ENCODE data around the gene TTLL5.

The TTLL5 gene

DNA sequence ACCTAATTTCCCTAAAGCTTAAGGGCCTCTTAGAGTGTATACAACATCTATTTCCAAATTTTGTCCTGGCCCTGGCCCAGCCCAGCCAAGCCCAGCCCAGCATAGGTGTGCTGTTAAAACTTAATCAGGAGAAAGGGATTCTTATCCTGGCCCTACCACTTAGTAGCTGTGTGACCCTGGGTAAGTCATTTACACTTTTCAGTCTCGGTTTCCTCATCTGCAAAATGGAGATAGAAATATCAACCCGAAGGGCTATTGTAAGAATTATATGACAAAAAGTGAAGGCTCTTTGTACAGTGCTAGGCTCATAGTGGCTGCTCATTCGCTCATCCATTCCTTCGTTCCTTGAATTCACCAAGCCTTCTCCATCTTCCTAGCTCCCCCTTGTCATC lies 812 bp upstream of the TTLL5 start (continued):
- TF ChIP-seq CSDC2 (CRISPR knock-in tag; IDR thresholded peaks at IDR 0.05) (no peak), ARNTL (CRISPR knock-in tag; IDR thresholded peaks at IDR 0.05; ENCODE audit: borderline replicate concordance, low read depth) (no peak), ISL1 (CRISPR knock-in tag; IDR thresholded peaks at IDR 0.05) (no peak), ZNF565 (CRISPR knock-in tag; conservative IDR thresholded peaks at IDR 0.05; ENCODE audit: low read depth) (no peak), ZFP3 (CRISPR knock-in tag; IDR thresholded peaks at IDR 0.05) (no peak)

DNA sequence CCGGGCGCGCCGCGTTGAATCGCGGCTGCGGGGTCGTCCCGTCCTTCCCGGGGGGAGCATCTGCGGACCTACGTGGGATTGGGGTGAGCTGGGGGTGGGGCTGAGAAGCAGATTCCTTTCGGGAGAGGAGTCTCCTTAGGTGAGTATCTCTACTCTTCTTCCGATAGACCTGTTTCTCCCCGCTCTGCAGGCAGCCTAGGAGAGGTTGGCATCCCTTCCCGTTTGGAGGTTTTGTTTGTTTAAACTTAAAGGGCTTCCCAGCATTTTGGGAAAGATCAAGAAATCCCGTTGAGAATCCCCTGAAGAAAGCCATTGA lies 411 bp downstream of the TTLL5 start:
- TF ChIP-seq GLIS3 (CRISPR knock-in tag; IDR thresholded peaks at IDR 0.05) = no peak
- TF ChIP-seq RARB (CRISPR knock-in tag; IDR thresholded peaks at IDR 0.05) = no peak
- TF ChIP-seq BACH2 (CRISPR knock-in tag; IDR thresholded peaks at IDR 0.05; ENCODE audit: borderline replicate concordance) = no peak
- no peak for TF ChIP-seq ARNTL (CRISPR knock-in tag; IDR thresholded peaks at IDR 0.05; ENCODE audit: borderline replicate concordance, low read depth)
- no peak for TF ChIP-seq ZNF8 (CRISPR knock-in tag; IDR thresholded peaks at IDR 0.05)
- TF ChIP-seq ZC3H10 (CRISPR knock-in tag; IDR thresholded peaks at IDR 0.05) = no peak
- no peak for TF ChIP-seq SNAI2 (CRISPR knock-in tag; IDR thresholded peaks at IDR 0.05)
- no peak for TF ChIP-seq TOX (CRISPR knock-in tag; IDR thresholded peaks at IDR 0.05; ENCODE audit: borderline replicate concordance)
- ATAC-seq = peak; percentile 42

DNA sequence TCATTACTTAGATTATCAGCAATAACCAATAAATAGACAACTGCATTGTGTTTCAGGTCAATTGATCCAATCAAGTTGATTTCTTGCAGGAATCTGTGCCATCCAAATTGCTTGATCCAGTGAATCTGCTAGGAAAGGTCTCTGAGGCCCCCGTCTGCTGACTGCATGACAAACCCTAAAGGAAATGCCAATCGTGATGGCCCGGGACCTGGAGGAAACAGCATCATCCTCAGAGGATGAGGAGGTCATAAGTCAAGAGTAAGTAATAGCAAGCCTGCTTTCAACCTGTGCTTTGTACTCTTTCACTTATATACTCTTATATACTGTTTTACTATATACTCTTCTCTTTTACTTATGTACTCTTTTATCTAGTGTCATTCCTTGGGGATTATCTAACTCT lies 1.9 kb downstream of the TTLL5 start:
- no peak for ATAC-seq

More for the DNA sequence above, 1.9 kb downstream of the TTLL5 start:
- TF ChIP-seq GLIS3 (CRISPR knock-in tag; IDR thresholded peaks at IDR 0.05) = no peak
- TF ChIP-seq ZFP30 (CRISPR knock-in tag; IDR thresholded peaks at IDR 0.05) = no peak
- TF ChIP-seq RARB (CRISPR knock-in tag; IDR thresholded peaks at IDR 0.05) = no peak
- TF ChIP-seq TOX (CRISPR knock-in tag; IDR thresholded peaks at IDR 0.05; ENCODE audit: borderline replicate concordance) = no peak
- no peak for TF ChIP-seq ZNF70 (CRISPR knock-in tag; IDR thresholded peaks at IDR 0.05)
- TF ChIP-seq SNAI2 (CRISPR knock-in tag; IDR thresholded peaks at IDR 0.05) = no peak
- TF ChIP-seq TCF4 (CRISPR knock-in tag; IDR thresholded peaks at IDR 0.05; ENCODE audit: borderline replicate concordance) = no peak
- TF ChIP-seq ZFP3 (CRISPR knock-in tag; IDR thresholded peaks at IDR 0.05) = no peak
- TF ChIP-seq ARNTL (CRISPR knock-in tag; IDR thresholded peaks at IDR 0.05; ENCODE audit: borderline replicate concordance, low read depth) = no peak
- TF ChIP-seq, protein P1, sequence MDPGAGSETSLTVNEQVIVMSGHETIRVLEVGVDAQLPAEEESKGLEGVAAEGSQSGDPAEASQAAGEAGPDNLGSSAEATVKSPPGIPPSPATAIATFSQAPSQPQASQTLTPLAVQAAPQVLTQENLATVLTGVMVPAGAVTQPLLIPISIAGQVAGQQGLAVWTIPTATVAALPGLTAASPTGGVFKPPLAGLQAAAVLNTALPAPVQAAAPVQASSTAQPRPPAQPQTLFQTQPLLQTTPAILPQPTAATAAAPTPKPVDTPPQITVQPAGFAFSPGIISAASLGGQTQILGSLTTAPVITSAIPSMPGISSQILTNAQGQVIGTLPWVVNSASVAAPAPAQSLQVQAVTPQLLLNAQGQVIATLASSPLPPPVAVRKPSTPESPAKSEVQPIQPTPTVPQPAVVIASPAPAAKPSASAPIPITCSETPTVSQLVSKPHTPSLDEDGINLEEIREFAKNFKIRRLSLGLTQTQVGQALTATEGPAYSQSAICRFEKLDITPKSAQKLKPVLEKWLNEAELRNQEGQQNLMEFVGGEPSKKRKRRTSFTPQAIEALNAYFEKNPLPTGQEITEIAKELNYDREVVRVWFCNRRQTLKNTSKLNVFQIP (CRISPR knock-in tag; IDR thresholded peaks at IDR 0.05; ENCODE audit: borderline replicate concordance, low read depth) = no peak
- TF ChIP-seq, protein P2, sequence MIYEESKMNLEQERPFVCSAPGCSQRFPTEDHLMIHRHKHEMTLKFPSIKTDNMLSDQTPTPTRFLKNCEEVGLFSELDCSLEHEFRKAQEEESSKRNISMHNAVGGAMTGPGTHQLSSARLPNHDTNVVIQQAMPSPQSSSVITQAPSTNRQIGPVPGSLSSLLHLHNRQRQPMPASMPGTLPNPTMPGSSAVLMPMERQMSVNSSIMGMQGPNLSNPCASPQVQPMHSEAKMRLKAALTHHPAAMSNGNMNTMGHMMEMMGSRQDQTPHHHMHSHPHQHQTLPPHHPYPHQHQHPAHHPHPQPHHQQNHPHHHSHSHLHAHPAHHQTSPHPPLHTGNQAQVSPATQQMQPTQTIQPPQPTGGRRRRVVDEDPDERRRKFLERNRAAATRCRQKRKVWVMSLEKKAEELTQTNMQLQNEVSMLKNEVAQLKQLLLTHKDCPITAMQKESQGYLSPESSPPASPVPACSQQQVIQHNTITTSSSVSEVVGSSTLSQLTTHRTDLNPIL (CRISPR knock-in tag; IDR thresholded peaks at IDR 0.05; ENCODE audit: low read depth) = no peak
- no peak for TF ChIP-seq BACH2 (CRISPR knock-in tag; IDR thresholded peaks at IDR 0.05; ENCODE audit: borderline replicate concordance)
- TF ChIP-seq CSDC2 (CRISPR knock-in tag; IDR thresholded peaks at IDR 0.05) = no peak
- no peak for TF ChIP-seq ZNF565 (CRISPR knock-in tag; conservative IDR thresholded peaks at IDR 0.05; ENCODE audit: low read depth)
- TF ChIP-seq, protein P3, sequence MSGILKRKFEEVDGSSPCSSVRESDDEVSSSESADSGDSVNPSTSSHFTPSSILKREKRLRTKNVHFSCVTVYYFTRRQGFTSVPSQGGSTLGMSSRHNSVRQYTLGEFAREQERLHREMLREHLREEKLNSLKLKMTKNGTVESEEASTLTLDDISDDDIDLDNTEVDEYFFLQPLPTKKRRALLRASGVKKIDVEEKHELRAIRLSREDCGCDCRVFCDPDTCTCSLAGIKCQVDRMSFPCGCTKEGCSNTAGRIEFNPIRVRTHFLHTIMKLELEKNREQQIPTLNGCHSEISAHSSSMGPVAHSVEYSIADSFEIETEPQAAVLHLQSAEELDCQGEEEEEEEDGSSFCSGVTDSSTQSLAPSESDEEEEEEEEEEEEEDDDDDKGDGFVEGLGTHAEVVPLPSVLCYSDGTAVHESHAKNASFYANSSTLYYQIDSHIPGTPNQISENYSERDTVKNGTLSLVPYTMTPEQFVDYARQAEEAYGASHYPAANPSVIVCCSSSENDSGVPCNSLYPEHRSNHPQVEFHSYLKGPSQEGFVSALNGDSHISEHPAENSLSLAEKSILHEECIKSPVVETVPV (CRISPR knock-in tag; IDR thresholded peaks at IDR 0.05) = no peak
- TF ChIP-seq, protein P4, sequence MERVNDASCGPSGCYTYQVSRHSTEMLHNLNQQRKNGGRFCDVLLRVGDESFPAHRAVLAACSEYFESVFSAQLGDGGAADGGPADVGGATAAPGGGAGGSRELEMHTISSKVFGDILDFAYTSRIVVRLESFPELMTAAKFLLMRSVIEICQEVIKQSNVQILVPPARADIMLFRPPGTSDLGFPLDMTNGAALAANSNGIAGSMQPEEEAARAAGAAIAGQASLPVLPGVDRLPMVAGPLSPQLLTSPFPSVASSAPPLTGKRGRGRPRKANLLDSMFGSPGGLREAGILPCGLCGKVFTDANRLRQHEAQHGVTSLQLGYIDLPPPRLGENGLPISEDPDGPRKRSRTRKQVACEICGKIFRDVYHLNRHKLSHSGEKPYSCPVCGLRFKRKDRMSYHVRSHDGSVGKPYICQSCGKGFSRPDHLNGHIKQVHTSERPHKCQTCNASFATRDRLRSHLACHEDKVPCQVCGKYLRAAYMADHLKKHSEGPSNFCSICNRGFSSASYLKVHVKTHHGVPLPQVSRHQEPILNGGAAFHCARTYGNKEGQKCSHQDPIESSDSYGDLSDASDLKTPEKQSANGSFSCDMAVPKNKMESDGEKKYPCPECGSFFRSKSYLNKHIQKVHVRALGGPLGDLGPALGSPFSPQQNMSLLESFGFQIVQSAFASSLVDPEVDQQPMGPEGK (CRISPR knock-in tag; IDR thresholded peaks at IDR 0.05; ENCODE audit: borderline replicate concordance) = no peak
- TF ChIP-seq OSR1 (CRISPR knock-in tag; IDR thresholded peaks at IDR 0.05) = no peak
- no peak for TF ChIP-seq ISL1 (CRISPR knock-in tag; IDR thresholded peaks at IDR 0.05)
- TF ChIP-seq, protein P5, sequence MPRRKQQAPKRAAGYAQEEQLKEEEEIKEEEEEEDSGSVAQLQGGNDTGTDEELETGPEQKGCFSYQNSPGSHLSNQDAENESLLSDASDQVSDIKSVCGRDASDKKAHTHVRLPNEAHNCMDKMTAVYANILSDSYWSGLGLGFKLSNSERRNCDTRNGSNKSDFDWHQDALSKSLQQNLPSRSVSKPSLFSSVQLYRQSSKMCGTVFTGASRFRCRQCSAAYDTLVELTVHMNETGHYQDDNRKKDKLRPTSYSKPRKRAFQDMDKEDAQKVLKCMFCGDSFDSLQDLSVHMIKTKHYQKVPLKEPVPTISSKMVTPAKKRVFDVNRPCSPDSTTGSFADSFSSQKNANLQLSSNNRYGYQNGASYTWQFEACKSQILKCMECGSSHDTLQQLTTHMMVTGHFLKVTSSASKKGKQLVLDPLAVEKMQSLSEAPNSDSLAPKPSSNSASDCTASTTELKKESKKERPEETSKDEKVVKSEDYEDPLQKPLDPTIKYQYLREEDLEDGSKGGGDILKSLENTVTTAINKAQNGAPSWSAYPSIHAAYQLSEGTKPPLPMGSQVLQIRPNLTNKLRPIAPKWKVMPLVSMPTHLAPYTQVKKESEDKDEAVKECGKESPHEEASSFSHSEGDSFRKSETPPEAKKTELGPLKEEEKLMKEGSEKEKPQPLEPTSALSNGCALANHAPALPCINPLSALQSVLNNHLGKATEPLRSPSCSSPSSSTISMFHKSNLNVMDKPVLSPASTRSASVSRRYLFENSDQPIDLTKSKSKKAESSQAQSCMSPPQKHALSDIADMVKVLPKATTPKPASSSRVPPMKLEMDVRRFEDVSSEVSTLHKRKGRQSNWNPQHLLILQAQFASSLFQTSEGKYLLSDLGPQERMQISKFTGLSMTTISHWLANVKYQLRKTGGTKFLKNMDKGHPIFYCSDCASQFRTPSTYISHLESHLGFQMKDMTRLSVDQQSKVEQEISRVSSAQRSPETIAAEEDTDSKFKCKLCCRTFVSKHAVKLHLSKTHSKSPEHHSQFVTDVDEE (CRISPR knock-in tag; IDR thresholded peaks at IDR 0.05) = no peak
- TF ChIP-seq ZC3H10 (CRISPR knock-in tag; IDR thresholded peaks at IDR 0.05) = no peak

All from SK-N-SH treated with all-trans-retinoic acid at 6 μM for 48 hours (cell line).